Neural cell (in vitro differentiated cells): ENCODE measurements around the gene DPP7. TPM values are rescaled to one million over a fixed set of nuclear protein-coding genes. Genes with fewer than 3 reads are reported as not detected.

Source experiments
- H2AFZ ChIP-seq: fragments of 200-600, 300-800 bp; sonication (generic), shearing (Covaris generic); 2 replicates; pipeline ENCODE4 v1.6.0; 2014; ENCODE audit warnings: low read depth, mild to moderate bottlenecking, antibody characterized with exemption, low read length, moderate library complexity
- H3F3A ChIP-seq: fragments of 200-600 bp; shearing (Covaris generic); 2 replicates; pipeline ENCODE4 v1.6.1; 2016; ENCODE audit warnings: mild to moderate bottlenecking, moderate library complexity, mixed read lengths, antibody characterized with exemption, low read length; ENCODE audit not compliant: insufficient read depth, poor library complexity, severe bottlenecking
- H3K27ac ChIP-seq: fragments of 200-600, 300-800 bp; sonication (generic), shearing (Covaris generic); 2 replicates; pipeline ENCODE4 v1.5.1; 2014; ENCODE audit warnings: mild to moderate bottlenecking, low read length, moderate library complexity
- H3K27me3 ChIP-seq: fragments of 300-800, 200-600 bp; sonication (generic), shearing (Covaris generic); 2 replicates; pipeline ENCODE4 v1.6.0; 2014; ENCODE audit warnings: mild to moderate bottlenecking, low read depth, low read length, moderate library complexity; ENCODE audit not compliant: insufficient read depth
- H3K36me3 ChIP-seq: fragments of 300-800, 200-600 bp; sonication (generic), shearing (Covaris generic); 2 replicates; pipeline ENCODE4 v1.5.1; 2014; ENCODE audit warnings: mild to moderate bottlenecking, antibody characterized with exemption, low read length, moderate library complexity; ENCODE audit not compliant: insufficient read depth
- H3K4me2 ChIP-seq: fragments of 300-800, 200-600 bp; sonication (generic), shearing (Covaris generic); 2 replicates; pipeline ENCODE4 v1.6.0; 2014; ENCODE audit warnings: mild to moderate bottlenecking, low read length
- H3K4me3 ChIP-seq: fragments of 300-800, 200-600 bp; sonication (generic), shearing (Covaris generic); 2 replicates; pipeline ENCODE4 v1.5.1; 2014; ENCODE audit warnings: mild to moderate bottlenecking, low read length, moderate library complexity
- H3K79me2 ChIP-seq: fragments of 200-600 bp; shearing (Covaris generic); replicated peaks from 2 replicates; pipeline ENCODE4 v1.6.0; 2014; ENCODE audit warnings: mild to moderate bottlenecking, low read length, moderate library complexity; ENCODE audit not compliant: insufficient read depth
- H3K9ac ChIP-seq: fragments of 300-800, 200-600 bp; sonication (generic), shearing (Covaris generic); 2 replicates; pipeline ENCODE4 v1.6.1; 2016; ENCODE audit warnings: mild to moderate bottlenecking, low read length, mixed read lengths
- H3K9me2 ChIP-seq: fragments of 200-600 bp; shearing (Covaris generic); 2 replicates; pipeline ENCODE4 v1.6.1; 2016; ENCODE audit warnings: mild to moderate bottlenecking, low read length, mixed read lengths; ENCODE audit not compliant: insufficient read depth
- H3K9me3 ChIP-seq: fragments of 200-600, 300-800 bp; sonication (generic), shearing (Covaris generic); 2 replicates; pipeline ENCODE4 v1.6.1; 2016; ENCODE audit warnings: mild to moderate bottlenecking, mixed run types, low read length, moderate library complexity, mixed read lengths
- H4K20me1 ChIP-seq: fragments of 200-600 bp; shearing (Covaris generic); 2 replicates; pipeline ENCODE4 v1.6.1; 2016; ENCODE audit warnings: mild to moderate bottlenecking, mixed run types; ENCODE audit not compliant: insufficient read depth
- CTCF ChIP-seq: fragments of 450-650 bp; IDR thresholded peaks from 2 replicates; pipeline ENCODE4 v1.5.1; 2014; ENCODE audit warnings: antibody characterized with exemption, mild to moderate bottlenecking, moderate library complexity; ENCODE audit not compliant: poor library complexity, severe bottlenecking
- EP300 ChIP-seq: fragments of 450-650 bp; conservative IDR thresholded peaks from 2 replicates; pipeline ENCODE4 v1.6.1; 2014; ENCODE audit warnings: antibody characterized with exemption, mild to moderate bottlenecking, moderate library complexity; ENCODE audit not compliant: poor library complexity, severe bottlenecking
- EZH2 ChIP-seq: fragments of 200-600, 300-800 bp; shearing (Covaris generic), sonication (generic); IDR thresholded peaks from 2 replicates; pipeline ENCODE4 v1.6.1; 2014; ENCODE audit warnings: antibody characterized with exemption, low read length, borderline replicate concordance, mild to moderate bottlenecking; ENCODE audit not compliant: insufficient read depth, poor library complexity, severe bottlenecking
- MXI1 ChIP-seq: fragments of 450-650 bp; conservative IDR thresholded peaks from 2 replicates; pipeline ENCODE4 v1.6.1; 2014; ENCODE audit warnings: antibody characterized with exemption, mild to moderate bottlenecking; ENCODE audit not compliant: poor library complexity, severe bottlenecking
- POLR2AphosphoS5 ChIP-seq: IDR thresholded peaks from 2 replicates; pipeline ENCODE4 v1.6.1; 2012
- RAD21 ChIP-seq: fragments of 450-650 bp; conservative IDR thresholded peaks from 2 replicates; pipeline ENCODE4 v1.6.1; 2014; ENCODE audit warnings: antibody characterized with exemption, mild to moderate bottlenecking, moderate library complexity
- REST ChIP-seq: IDR thresholded peaks from 2 replicates; pipeline ENCODE4 v1.6.1; 2012; ENCODE audit warnings: borderline replicate concordance
- SMC3 ChIP-seq: fragments of 450-650 bp; conservative IDR thresholded peaks from 2 replicates; pipeline ENCODE4 v1.6.1; 2014; ENCODE audit warnings: antibody characterized with exemption, mild to moderate bottlenecking, moderate library complexity; ENCODE audit not compliant: poor library complexity
- TAF1 ChIP-seq: IDR thresholded peaks from 2 replicates; pipeline ENCODE4 v1.6.1; 2012; ENCODE audit warnings: low read depth
- polyA plus RNA-seq: library from polyadenylated mRNA; depleted of rRNA; stranded (reverse); fragments of >200 nt; gene quantifications from 2 replicates; pipeline ENCODE4 v1.2.3, GENCODE V29; 2014

The DPP7 gene
- polyA plus RNA-seq, 1 donor from 2014 or later, result 23.3 TPM

- no peaks in the 10 kb centered on the region for H3K36me3 ChIP-seq
Observed at GRCh38 chr9:137108608-137109249, 5.8 kb downstream of the DPP7 start.

DNA sequence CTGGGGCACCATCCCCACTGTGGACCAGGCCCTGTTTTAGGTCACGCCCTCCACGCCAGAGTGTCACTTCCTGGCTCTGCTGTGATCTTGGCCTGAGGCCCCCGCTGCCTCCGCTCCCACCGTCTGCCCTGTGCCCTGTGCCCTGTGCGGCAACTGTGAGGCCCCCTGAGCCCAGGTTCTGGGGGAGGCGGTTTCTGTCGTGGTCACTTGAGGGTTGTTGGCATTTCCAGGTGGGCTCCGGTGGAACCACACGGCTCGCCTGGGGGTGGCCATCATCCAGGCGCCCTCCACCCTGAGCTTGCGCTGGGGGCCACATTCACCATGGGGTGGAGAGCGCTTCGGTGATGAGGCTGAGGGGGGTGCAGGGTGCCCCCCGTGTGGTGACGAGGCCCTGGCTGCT, 6.6 kb downstream of the DPP7 start:
- H3K79me2 ChIP-seq, result no peaks in the 10 kb centered on the region
- no peaks in the 10 kb centered on the region for H3F3A ChIP-seq
- no peaks in the 10 kb centered on the region for H4K20me1 ChIP-seq
- no peaks in the 10 kb centered on the region for H3K36me3 ChIP-seq
- H3K9me2 ChIP-seq, result no peaks in the 10 kb centered on the region
- H3K27ac ChIP-seq, result no peak overlapping the region
- no peak overlapping the region for H3K9ac ChIP-seq
- TF ChIP-seq POLR2AphosphoS5 (no peak), EZH2 (no peak), CTCF (no peak), TAF1 (no peak), MXI1 (no peak), SMC3 (no peak), EP300 (no peak)
- no peak overlapping the region for H2AFZ ChIP-seq
- no peaks in the 10 kb centered on the region for H3K9me3 ChIP-seq
- H3K4me2 ChIP-seq, result no peak overlapping the region
- H3K27me3 ChIP-seq, result no peaks in the 10 kb centered on the region
- no peak overlapping the region for H3K4me3 ChIP-seq

More at GRCh38 chr9:137108608-137109249, 5.8 kb downstream of the DPP7 start:
- TF ChIP-seq EZH2 (no peak), RAD21 (no peak), CTCF (no peak), REST (no peak), EP300 (no peak), SMC3 (no peak), POLR2AphosphoS5 (no peak), TAF1 (no peak), MXI1 (no peak)
- no peaks in the 10 kb centered on the region for H3K79me2 ChIP-seq
- H3K4me3 ChIP-seq, result no peak overlapping the region
- H3K9me2 ChIP-seq, result no peaks in the 10 kb centered on the region
- H4K20me1 ChIP-seq, result no peaks in the 10 kb centered on the region
- no peaks in the 10 kb centered on the region for H3K9me3 ChIP-seq
- H2AFZ ChIP-seq, result no peak overlapping the region
- H3K4me2 ChIP-seq, result no peak overlapping the region
- H3F3A ChIP-seq, result no peaks in the 10 kb centered on the region
- H3K27ac ChIP-seq, result no peak overlapping the region
- H3K27me3 ChIP-seq, result peaks cover 4% of the 10 kb centered on the region
- no peak overlapping the region for H3K9ac ChIP-seq
